Stomach smooth muscle (tissue), 2 donors: ENCODE measurements around the gene FAM229A.

Experiments
- H3K27ac ChIP-seq: one replicate; pipeline ENCODE4 v1.7.0; 2013; ENCODE audit warnings: mild to moderate bottlenecking, low read length, inconsistent platforms
- H3K27me3 ChIP-seq, 2 donors: one replicate each; pipeline ENCODE4 v1.7.0; 2013; ENCODE audit warnings: low read length in 2 of 2; ENCODE audit not compliant: insufficient read depth in 2 of 2, control insufficient read depth in 1 of 2
- H3K36me3 ChIP-seq, 2 donors: one replicate each; pipeline ENCODE4 v1.7.0; 2013; ENCODE audit warnings: low read length in 2 of 2; ENCODE audit not compliant: control insufficient read depth in 2 of 2, insufficient read depth in 2 of 2
- H3K4me1 ChIP-seq: one replicate; pipeline ENCODE4 v1.7.0; 2013; ENCODE audit warnings: low read length; ENCODE audit not compliant: control insufficient read depth, insufficient read depth
- H3K4me3 ChIP-seq, 2 donors: one replicate each; pipeline ENCODE4 v1.7.0; 2013; ENCODE audit warnings: low read length in 2 of 2
- H3K9ac ChIP-seq, 2 donors: one replicate each; pipeline ENCODE4 v1.7.0; 2013; ENCODE audit warnings: low read length in 2 of 2, mild to moderate bottlenecking in 1 of 2
- H3K9me3 ChIP-seq, 2 donors: one replicate each; pipeline ENCODE4 v1.7.0; 2013; ENCODE audit warnings: low read length in 2 of 2; ENCODE audit not compliant: control insufficient read depth in 2 of 2
- donor health status: healthy.
- donor health status: Pancreatic carcinoma.

Gene FAM229A

DNA sequence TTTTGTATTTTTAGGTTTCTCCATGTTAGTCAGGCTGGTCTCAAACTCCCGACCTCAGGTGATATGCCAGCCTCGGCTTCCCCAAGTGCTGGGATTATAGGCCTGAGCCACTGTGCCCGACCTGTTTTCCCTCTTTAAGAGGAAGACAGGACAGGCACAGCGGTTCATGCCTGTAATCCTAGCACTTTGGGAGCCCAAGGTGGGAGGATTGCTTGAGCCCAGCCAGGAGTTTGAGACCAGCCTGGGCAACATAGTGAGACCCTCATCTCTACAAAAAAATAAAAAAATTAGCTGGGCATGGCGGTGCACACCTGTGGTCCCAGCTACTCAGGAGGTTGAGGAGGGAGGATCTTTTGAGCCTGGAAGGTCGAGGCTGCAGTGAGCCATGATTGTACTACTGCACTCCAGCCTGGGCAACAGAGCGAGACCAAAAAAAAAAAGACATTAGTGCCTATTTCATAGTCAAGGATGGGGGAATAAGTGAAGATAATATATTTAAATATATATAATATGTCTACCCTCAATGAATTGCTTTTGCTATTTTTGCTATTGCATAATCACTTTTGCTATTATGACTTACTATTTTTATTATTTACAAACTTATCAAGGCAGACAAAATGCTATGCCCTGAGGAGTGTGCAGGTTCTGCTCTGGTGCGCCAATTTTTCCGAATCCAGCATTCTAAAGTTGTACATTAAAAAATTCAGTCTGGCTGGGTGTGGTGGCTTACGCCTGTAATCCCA lies 44.0 kb downstream of the FAM229A start:
- H3K4me3 ChIP-seq, result no peak overlapping the region
- no peaks in the 10 kb centered on the region for H3K4me1 ChIP-seq
- H3K9ac ChIP-seq, result no peak overlapping the region
- no peak overlapping the region for H3K27ac ChIP-seq
- H3K9me3 ChIP-seq, result no peaks in the 10 kb centered on the region
- peaks cover 5 to 11% of the 10 kb centered on the region in 2 donors for H3K36me3 ChIP-seq
- no peaks in the 10 kb centered on the region for H3K27me3 ChIP-seq

DNA sequence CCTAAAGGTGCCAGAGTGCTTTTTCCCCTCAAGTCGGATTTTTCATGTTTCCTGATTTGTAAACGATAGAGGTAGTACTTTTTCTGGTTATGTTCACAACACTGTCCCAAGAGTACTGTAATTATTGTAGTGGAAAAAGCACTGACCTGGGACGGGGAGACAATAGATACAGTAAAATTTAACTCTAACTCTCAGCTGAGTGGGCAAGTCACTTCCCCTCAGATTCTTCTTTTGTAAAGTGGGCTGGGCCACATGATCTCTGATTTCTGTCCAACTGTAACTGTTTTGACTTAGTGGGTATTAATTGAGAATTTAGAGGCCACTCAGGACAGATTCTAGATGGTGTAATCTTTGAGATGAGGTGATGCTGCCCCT lies 45.4 kb downstream of the FAM229A start:
- Histone ChIP-seq H3K36me3 (peaks cover 5 to 11% of the 10 kb centered on the region in 2 donors), H3K27me3 (no peaks in the 10 kb centered on the region), H3K9ac (no peak overlapping the region), H3K9me3 (no peaks in the 10 kb centered on the region), H3K4me3 (no peak overlapping the region), H3K27ac (no peak overlapping the region), H3K4me1 (no peaks in the 10 kb centered on the region)

DNA sequence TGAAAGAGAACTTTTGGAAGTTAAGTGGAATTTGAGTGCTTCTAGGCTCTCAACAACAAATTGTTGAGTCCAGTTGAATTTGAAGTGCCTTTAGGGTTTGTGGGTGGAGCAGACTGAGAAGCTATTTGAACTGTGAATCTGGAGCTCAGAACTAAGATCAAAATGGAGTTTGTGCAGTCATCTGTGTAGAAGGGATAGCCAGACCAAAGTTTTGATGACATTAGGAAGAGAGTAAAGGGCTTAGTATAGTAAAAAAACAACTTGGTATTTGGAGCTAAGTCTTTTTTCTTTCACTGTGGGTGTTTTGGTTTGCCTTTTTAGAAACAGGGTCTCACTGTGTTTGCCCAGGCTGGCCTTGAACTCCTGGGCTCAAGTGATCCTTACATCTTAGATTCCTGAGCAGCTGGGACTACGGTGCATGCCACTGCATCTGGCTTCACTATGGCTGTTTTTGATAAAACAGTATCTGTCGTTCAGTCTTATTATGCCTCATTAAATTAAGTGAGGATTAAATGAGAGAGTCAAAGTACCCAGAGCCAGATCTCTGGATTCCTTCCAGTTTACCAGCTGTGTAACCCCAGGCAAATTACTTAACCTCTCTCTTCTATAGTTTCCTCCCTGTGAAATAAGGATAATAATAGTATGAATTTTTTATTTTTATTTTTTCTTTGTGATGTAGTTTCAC lies 50.4 kb downstream of the FAM229A start:
- H3K9me3 ChIP-seq, result no peaks in the 10 kb centered on the region
- H3K27me3 ChIP-seq, result no peaks in the 10 kb centered on the region
- H3K36me3 ChIP-seq, result peaks cover 0 to 3% of the 10 kb centered on the region in 2 donors
- H3K4me3 ChIP-seq, result no peak overlapping the region
- H3K4me1 ChIP-seq, result peaks cover 4% of the 10 kb centered on the region
- no peak overlapping the region for H3K27ac ChIP-seq
- H3K9ac ChIP-seq, result no peak overlapping the region
